KBM-7 (cell line): Measurements from ENCODE around the gene KRTAP9-8.
"Not testable (repeated sequence)": the region's sequence is repeated elsewhere in the genome, so short reads cannot be mapped to it uniquely, and the experiment has no call there.

Source experiments
- DNase-seq: peaks from one replicate; pipeline ENCODE4 v3.0.0-alpha.2; 2015
- in situ Hi-C: fragments of 300-500 bp; cut with MboI; formaldehyde crosslinking; loops from 2 replicates; pipeline ENCODE4 v1.14.3; 2020; ENCODE audit warnings: low sequenced_read_pairs, low pct_unique_long_range_greater_than_20kb, mixed read lengths

Gene KRTAP9-8, protein sequence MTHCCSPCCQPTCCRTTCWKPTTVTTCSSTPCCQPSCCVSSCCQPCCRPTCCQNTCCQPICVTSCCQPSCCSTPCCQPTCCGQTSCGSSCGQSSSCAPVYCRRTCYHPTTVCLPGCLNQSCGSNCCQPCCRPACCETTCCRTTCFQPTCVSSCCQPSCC

DNA sequence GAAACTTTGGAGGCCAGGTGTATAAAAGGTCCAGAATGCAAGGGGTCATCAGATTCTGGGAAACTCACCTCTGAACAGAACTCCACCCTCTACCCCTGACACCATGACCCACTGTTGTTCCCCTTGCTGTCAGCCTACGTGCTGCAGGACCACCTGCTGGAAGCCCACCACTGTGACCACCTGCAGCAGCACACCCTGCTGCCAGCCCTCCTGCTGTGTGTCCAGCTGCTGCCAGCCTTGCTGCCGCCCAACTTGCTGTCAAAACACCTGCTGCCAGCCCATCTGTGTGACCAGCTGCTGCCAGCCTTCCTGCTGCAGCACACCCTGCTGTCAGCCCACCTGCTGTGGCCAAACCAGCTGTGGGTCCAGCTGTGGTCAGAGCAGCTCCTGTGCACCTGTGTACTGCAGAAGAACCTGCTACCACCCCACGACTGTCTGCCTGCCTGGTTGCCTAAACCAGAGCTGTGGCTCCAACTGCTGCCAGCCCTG, at the start of gene KRTAP9-8:
KRTAP9-8 (plus strand) TSS at position 51 of the 489 bp plus-strand sequence; CDS start at position 104, 53 bp downstream.
- in situ Hi-C loops, DNase-seq: not testable (repeated sequence)

GRCh38 chr17:41189837-41190318, 47.9 kb upstream of the KRTAP9-8 start, which contains the start of gene KRTAP9-1:
TSS of gene KRTAP9-1 (plus strand) at chr17:41189887. CDS start at chr17:41189887, 0 bp downstream.
- DNase-seq, in situ Hi-C loops: not testable (repeated sequence)

- in situ Hi-C loops = no loop called here
- no peak for DNase-seq
These were observed 47.5 kb upstream of the KRTAP9-8 start for GRCh38 chr17:41190328-41190727.

DNA sequence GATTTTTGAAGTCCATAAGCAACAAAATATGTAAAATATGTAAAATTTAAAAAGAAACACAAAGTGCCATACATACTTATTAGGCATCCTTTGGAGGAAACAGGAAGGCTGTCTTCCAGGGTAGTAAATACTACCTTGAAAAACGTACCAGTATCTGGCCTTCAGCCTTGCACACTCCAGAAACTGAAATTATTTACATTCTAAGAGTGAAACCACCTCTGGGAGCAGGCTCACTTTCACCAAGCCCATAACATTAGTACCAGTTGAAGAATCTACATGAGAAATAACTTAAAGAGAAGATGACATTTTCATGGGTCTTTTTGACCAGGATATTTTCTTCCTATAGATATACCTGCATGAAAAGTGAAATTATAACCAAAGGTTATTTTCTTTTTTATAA, 41.7 kb upstream of the KRTAP9-8 start:
- no peak for DNase-seq
- in situ Hi-C loops = no loop called here

- in situ Hi-C loops = no loop called here
- DNase-seq = no peak
These were observed 38.2 kb upstream of the KRTAP9-8 start for GRCh38 chr17:41199421-41200078.

- in situ Hi-C loops = no loop called here
- no peak for DNase-seq
These were observed 25.8 kb upstream of the KRTAP9-8 start for GRCh38 chr17:41211845-41212466.

GRCh38 chr17:41212524-41213169, 25.2 kb upstream of the KRTAP9-8 start:
- DNase-seq = no peak
- in situ Hi-C loops = no loop called here

DNA sequence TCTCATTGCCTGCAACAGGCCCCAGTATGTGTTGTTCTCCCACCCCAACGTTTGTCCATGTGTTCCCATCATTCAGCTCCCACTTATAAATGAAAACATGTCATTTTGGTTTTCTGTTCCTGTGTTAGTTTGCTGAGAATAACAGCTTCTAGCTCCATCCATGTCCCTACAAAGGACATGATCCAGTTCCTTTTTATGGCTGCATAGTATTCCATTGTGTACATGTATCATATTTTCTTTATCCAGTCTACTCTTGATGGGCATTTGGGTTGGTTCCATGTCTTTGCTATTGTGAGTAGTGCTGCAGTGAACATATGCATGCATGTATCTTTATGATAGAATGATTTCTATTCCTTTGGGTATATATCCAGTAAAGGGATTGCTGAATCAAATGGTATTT, 22.1 kb upstream of the KRTAP9-8 start:
- in situ Hi-C loops = no loop called here

DNA sequence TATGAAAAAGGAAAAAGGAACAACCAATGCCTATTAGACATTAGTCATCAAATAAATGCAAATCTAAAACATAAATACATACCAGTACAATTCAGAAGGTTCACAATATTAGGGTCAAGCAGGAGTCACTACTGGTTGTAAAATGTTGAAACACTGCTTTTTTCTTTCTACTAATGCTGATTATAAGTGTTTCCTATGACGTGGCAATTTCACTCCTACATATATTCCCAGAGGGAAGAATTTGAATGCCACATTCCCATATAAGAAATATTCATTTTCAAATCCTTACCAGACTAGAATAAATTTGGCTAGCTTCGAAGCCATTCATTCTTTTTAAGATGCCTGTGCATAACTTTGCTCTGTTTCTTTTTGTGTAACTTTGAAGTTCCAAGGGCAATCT, 14.0 kb upstream of the KRTAP9-8 start:
- no peak for DNase-seq
- in situ Hi-C loops = no loop called here

More for the DNA sequence above, 22.1 kb upstream of the KRTAP9-8 start:
- DNase-seq = no peak

GRCh38 chr17:41226051-41226450, 11.7 kb upstream of the KRTAP9-8 start:
- no peak for DNase-seq
- in situ Hi-C loops = no loop called here

- in situ Hi-C loops, DNase-seq: not testable (repeated sequence)
These were observed 11.2 kb upstream of the KRTAP9-8 start, which contains the start of gene KRTAP9-2 for GRCh38 chr17:41226598-41227095. TSS of gene KRTAP9-2 (plus strand) at chr17:41226648. CDS start at chr17:41226655, 7 bp downstream.

GRCh38 chr17:41230094-41230493, 7.7 kb upstream of the KRTAP9-8 start:
- in situ Hi-C loops = no loop called here
- no peak for DNase-seq

GRCh38 chr17:41231731-41232130, 6.1 kb upstream of the KRTAP9-8 start:
- DNase-seq = no peak
- in situ Hi-C loops = no loop called here

- in situ Hi-C loops, DNase-seq: not testable (repeated sequence)
These were observed 5.2 kb upstream of the KRTAP9-8 start, which contains the start of gene KRTAP9-3 for GRCh38 chr17:41232399-41233105. TSS of gene KRTAP9-3 (plus strand) at chr17:41232449. CDS start at chr17:41232502, 53 bp downstream.

GRCh38 chr17:41237116-41237515, 683 bp upstream of the KRTAP9-8 start:
- DNase-seq, in situ Hi-C loops: not testable (repeated sequence)

- DNase-seq, in situ Hi-C loops: not testable (repeated sequence)
These were observed 9.4 kb downstream of the KRTAP9-8 start for GRCh38 chr17:41246995-41247787.

GRCh38 chr17:41249637-41250240, 11.9 kb downstream of the KRTAP9-8 start, which contains the start of gene KRTAP9-4:
TSS of gene KRTAP9-4 (plus strand) at chr17:41249687. CDS start at chr17:41249721, 34 bp downstream.
- in situ Hi-C loops, DNase-seq: not testable (repeated sequence)
